Esophagus muscularis mucosa (tissue), 4 donors: Measurements from ENCODE around the gene TOR4A. TPM values are rescaled to one million over a fixed set of nuclear protein-coding genes. Genes with fewer than 3 reads are reported as not detected.
A peak's percentile ranks its signal among the peaks of the same experiment; 100 is the strongest.

Experiments used
- DNase-seq: peaks from one replicate; pipeline ENCODE4 v3.0.0-alpha.2; 2017; ENCODE audit errors: extremely low spot score
- H3K27ac ChIP-seq, 4 donors: fragments of 200-600 bp; sonication (generic); replicated peaks in 1 of 4; 1 replicate in 3 of 4; 2 replicates in 1 of 4; pipeline ENCODE4 v1.5.1; 2016 to 2019; ENCODE audit warnings: mild to moderate bottlenecking in 1 of 4
- H3K27me3 ChIP-seq, 4 donors: fragments of 200-600 bp; sonication (generic); one replicate each; pipeline versions ENCODE4 v1.5.1 to v1.6.0; 2016 to 2019
- H3K36me3 ChIP-seq, 4 donors: fragments of 200-600 bp; sonication (generic); one replicate each; pipeline ENCODE4 v1.5.1; 2016 to 2019
- H3K4me1 ChIP-seq, 4 donors: fragments of 200-600 bp; sonication (generic); one replicate each; pipeline ENCODE4 v1.5.1; 2016 to 2019
- H3K4me3 ChIP-seq, 4 donors: fragments of 200-600 bp; sonication (generic); 1 replicate in 2 of 4; 2 replicates in 2 of 4; pipeline ENCODE4 v1.5.1; 2016 to 2019; ENCODE audit warnings: mild to moderate bottlenecking in 4 of 4, moderate library complexity in 1 of 4
- H3K9me3 ChIP-seq, 4 donors: fragments of 200-600 bp; sonication (generic); 1 replicate in 3 of 4; 2 replicates in 1 of 4; pipeline ENCODE4 v1.5.1; 2016 to 2019
- EP300 ChIP-seq: sonication (generic); formaldehyde crosslinking; IDR thresholded peaks from one replicate; pipeline ENCODE4 v1.6.1; 2017; ENCODE audit warnings: antibody characterized with exemption
- POLR2A ChIP-seq: fragments of 450-650 bp; IDR thresholded peaks from one replicate; pipeline ENCODE4 v1.6.1; 2017; ENCODE audit warnings: antibody characterized with exemption, moderate library complexity, mild to moderate bottlenecking, low read depth
- POLR2AphosphoS5 ChIP-seq, 2 donors: sonication (generic); formaldehyde crosslinking; IDR thresholded peaks; one replicate each; pipeline ENCODE4 v1.6.1; 2017; ENCODE audit warnings: antibody characterized with exemption in 2 of 2
- WGBS: methylation state at CpG from one replicate; pipeline ENCODE4 v1.1.5; 2018; 5-methylcytosine and 5-hydroxymethylcytosine counted together
- intact Hi-C: fragments of 100-400 bp; cut with DNase I; formaldehyde crosslinking; loops from one replicate; pipeline ENCODE4 v1.15.1; 2023
- total RNA-seq, 4 donors: library from RNA; depleted of rRNA; stranded (reverse); fragments of >200 nt; gene quantifications; one replicate each; pipeline versions ENCODE4 v1.1.0 to v1.2.1, GENCODE V29; 2016
- TF ChIP-seq, protein P1 (sequence below), 3 experiments: fragments of 200-600 bp in 2 of 3; fragments of 450-650 bp in 1 of 3; sonication (generic) in 2 of 3; IDR thresholded peaks; one replicate each; pipeline ENCODE4 v1.5.1; 2017 to 2019; ENCODE audit warnings: antibody characterized with exemption in 3 of 3, mild to moderate bottlenecking in 2 of 3, moderate library complexity in 1 of 3

Gene TOR4A
- total RNA-seq, 4 donors from 2014 or later, result 5.0 to 9.2 (median 7.3) TPM

DNA sequence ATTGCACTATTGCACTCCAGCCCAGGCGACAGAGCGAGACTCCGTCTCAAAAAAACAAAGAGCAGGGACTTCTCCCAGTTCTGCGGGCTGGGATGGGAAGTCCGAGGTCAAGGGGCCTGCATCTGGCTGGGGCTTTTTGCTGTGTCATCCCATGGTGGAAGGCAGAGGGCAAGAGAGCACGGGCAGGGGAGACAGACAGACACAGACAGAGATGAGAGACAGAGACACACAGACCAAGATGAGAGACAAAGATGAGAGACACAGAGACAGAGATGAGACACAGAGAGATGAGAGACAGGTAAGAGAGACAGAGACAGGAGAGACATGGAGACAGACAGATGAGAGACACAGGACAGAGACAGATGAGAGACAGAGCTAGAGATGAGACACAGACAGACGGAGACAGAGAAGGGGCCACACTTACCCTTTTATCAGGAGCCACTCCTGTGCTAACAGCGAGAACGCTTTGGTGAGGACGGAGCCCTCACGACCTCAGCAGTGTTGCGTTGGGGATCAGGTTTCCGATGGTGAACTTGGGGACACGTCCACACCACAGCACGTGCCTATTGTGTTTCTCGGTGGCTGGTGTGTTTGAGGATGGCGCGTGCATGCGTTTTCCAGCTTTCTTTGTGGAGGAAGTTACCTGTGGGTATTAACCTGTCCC is 8.9 kb upstream of the TOR4A start:
- 75% methylated on average over 18 of the region's 19 CpGs for WGBS
- H3K4me3 ChIP-seq, result peak overlapping the region in 1 of 4 donors; percentile 21
- no peaks in the 10 kb centered on the region for H3K9me3 ChIP-seq
- H3K36me3 ChIP-seq, result peaks cover 39 to 97% (median 71%) of the 10 kb centered on the region in 4 donors
- peaks cover 0 to 16% (median 0%) of the 10 kb centered on the region in 4 donors for H3K27me3 ChIP-seq
- TF ChIP-seq, protein P1, sequence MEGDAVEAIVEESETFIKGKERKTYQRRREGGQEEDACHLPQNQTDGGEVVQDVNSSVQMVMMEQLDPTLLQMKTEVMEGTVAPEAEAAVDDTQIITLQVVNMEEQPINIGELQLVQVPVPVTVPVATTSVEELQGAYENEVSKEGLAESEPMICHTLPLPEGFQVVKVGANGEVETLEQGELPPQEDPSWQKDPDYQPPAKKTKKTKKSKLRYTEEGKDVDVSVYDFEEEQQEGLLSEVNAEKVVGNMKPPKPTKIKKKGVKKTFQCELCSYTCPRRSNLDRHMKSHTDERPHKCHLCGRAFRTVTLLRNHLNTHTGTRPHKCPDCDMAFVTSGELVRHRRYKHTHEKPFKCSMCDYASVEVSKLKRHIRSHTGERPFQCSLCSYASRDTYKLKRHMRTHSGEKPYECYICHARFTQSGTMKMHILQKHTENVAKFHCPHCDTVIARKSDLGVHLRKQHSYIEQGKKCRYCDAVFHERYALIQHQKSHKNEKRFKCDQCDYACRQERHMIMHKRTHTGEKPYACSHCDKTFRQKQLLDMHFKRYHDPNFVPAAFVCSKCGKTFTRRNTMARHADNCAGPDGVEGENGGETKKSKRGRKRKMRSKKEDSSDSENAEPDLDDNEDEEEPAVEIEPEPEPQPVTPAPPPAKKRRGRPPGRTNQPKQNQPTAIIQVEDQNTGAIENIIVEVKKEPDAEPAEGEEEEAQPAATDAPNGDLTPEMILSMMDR (IDR thresholded peaks at IDR 0.05), result no peak
- no peak for TF ChIP-seq POLR2AphosphoS5 (IDR thresholded peaks at IDR 0.05)
- TF ChIP-seq EP300, result no peak
- TF ChIP-seq POLR2A, result no peak
- peaks cover 23 to 44% (median 24%) of the 10 kb centered on the region in 4 donors for H3K4me1 ChIP-seq
- intact Hi-C loops, result no loop called here
- no peak for DNase-seq
- peak overlapping the region; percentile 59 to 67 (median 62) for H3K27ac ChIP-seq

DNA sequence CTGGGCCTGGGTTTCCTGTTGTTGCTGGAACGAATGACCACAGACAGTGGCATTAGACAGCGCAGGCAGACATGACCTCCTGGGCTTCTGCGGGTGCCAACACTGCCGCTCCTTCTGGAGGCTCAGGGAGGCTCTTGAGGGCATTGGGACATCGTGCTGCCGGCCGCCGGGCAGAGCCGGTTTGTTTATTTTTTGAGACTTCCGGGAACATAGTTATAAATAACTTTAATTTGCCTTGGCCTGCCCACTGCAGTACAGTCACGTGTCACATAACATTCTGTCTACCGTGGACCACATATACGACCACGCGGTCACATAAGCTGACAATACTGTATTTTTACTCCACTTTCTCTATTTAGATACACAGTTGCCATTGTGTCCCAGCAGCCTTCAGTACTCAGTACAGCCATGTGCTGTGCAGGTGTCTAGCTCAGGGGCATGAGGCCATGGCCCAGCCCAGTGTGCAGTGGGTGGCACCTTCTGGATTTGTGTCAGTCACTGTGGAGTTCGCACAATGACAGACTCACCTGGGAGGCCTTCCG is 8.2 kb upstream of the TOR4A start:
- Histone ChIP-seq H3K27ac (peak overlapping the region; percentile 59 to 67 (median 62)), H3K9me3 (no peaks in the 10 kb centered on the region), H3K4me3 (peak overlapping the region in 1 of 4 donors; percentile 21), H3K36me3 (peaks cover 33 to 97% (median 68%) of the 10 kb centered on the region in 4 donors), H3K27me3 (peaks cover 0 to 16% (median 0%) of the 10 kb centered on the region in 4 donors), H3K4me1 (peaks cover 23 to 49% (median 24%) of the 10 kb centered on the region in 4 donors)
- intact Hi-C loops, result no loop called here
- DNase-seq, result no peak
- WGBS, result 48% methylated on average over 17 of the region's 17 CpGs
- TF ChIP-seq POLR2AphosphoS5 (IDR thresholded peaks at IDR 0.05), result peak; percentile 42 to 73
- TF ChIP-seq, protein P1 (IDR thresholded peaks at IDR 0.05), result no peak
- no peak for TF ChIP-seq POLR2A
- TF ChIP-seq EP300, result no peak

DNA sequence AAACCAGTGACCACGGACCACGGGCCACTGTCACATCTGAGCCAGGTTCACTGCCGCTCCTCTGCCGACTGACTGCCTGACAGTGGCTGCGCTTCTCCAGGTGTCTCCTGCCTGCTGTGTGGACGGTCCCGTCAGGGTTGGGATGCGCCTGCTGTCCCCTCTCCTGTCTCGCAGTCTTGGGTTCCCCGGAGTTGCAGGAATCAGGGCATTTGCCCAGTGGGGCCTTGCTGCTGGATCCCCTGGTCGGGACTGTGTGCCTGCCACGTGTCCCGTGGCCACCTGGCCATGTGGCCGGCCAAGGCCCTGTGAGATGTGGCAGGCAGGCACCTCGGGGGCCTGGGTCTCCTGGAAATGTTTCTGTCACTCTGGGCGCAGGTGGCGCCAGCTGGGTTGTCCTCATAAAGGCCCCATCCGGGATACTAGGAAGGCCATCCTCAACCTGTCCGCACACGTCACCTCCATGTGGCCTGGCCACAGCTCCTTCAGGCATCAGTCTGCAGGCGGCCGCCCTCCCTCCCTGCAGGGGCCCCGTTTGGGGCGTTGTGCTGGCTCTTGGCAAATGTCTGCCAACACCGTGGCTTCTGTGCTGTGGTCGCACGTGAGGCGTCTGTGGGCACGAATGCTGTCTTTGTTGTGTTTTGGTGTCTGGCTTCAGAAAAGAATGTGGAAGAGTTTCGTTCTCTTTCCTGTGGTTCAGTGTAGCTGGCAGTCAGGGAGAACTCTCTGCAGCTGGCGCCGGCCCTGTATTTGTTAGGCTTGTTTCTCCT is 6.4 kb upstream of the TOR4A start:
- 82% methylated on average over 23 of the region's 32 CpGs for WGBS
- no peak overlapping the region for H3K27ac ChIP-seq
- H3K9me3 ChIP-seq, result no peaks in the 10 kb centered on the region
- no peak overlapping the region for H3K4me3 ChIP-seq
- H3K27me3 ChIP-seq, result peaks cover 0 to 19% (median 0%) of the 10 kb centered on the region in 4 donors
- DNase-seq, result no peak
- H3K36me3 ChIP-seq, result peaks cover 25 to 80% (median 53%) of the 10 kb centered on the region in 4 donors
- peaks cover 26 to 63% (median 32%) of the 10 kb centered on the region in 4 donors for H3K4me1 ChIP-seq
- no peak for TF ChIP-seq EP300
- TF ChIP-seq, protein P1 (IDR thresholded peaks at IDR 0.05), result no peak
- no peak for TF ChIP-seq POLR2AphosphoS5 (IDR thresholded peaks at IDR 0.05)
- TF ChIP-seq POLR2A, result no peak
- intact Hi-C loops, result no loop called here

DNA sequence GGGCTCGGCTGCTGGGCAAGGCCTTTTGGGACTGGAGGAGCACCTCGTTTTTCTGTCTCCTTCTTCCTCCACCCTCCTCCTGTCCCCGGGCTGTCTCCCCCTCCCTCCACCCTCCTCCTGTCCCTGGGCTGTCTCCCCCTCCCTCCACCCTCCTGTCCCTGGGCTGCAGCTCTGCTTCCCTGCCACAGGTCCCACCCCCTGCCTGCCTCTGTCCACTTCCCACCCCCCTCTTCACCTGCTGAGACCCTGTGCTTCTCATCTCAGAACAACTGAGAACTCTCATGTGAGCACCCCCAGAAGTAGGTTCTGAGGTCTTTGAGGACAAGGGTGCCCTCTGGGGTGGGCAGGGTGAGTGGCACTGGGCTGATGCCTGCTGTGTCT is 5.8 kb upstream of the TOR4A start:
- H3K4me1 ChIP-seq, result peaks cover 31 to 68% (median 38%) of the 10 kb centered on the region in 4 donors
- H3K9me3 ChIP-seq, result no peaks in the 10 kb centered on the region
- H3K4me3 ChIP-seq, result no peak overlapping the region
- H3K27ac ChIP-seq, result no peak overlapping the region
- 39% methylated on average over 3 of the region's 3 CpGs for WGBS
- peaks cover 22 to 74% (median 49%) of the 10 kb centered on the region in 4 donors for H3K36me3 ChIP-seq
- intact Hi-C loops, result no loop called here
- TF ChIP-seq EP300, result no peak
- no peak for TF ChIP-seq POLR2A
- no peak for TF ChIP-seq POLR2AphosphoS5 (IDR thresholded peaks at IDR 0.05)
- TF ChIP-seq, protein P1 (IDR thresholded peaks at IDR 0.05), result no peak
- no peak for DNase-seq
- H3K27me3 ChIP-seq, result peaks cover 0 to 25% (median 0%) of the 10 kb centered on the region in 4 donors
